ENCODE results near the gene CDR2. TPM values are rescaled to one million over a fixed set of nuclear protein-coding genes. Genes with fewer than 3 reads are reported as not detected.

Gene CDR2
- total and polyA plus RNA-seq, 9 of the 15 experiments (the other 6 are each of a cell fraction or from before 2014, with no cell fraction given): 4.6 to 30.3 (median 19.9) TPM

DNA sequence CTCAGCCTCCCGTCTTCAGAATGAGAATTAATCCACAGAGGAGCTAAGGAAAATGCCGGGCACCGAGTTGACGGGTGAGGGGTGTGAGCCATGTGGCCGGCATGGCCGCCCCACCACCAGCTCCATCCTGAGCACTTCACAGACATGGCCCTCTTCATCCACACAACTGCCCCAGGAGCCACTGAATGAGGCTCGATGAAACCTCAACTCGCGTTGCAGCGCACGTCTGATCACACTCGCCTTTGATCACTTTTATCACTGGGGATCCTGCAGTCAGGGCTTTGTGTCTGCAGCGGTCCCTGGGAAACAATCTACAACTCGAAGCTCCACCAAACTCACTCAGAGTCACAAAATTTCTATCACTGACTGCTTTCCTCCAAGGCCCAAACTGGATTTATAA is 46.7 kb upstream of the CDR2 start:
- Histone ChIP-seq H3K27ac (ENCODE audit: extremely low read depth, low read depth, low read length) (no peak overlapping the region), H3K9me1 (ENCODE audit: control insufficient read depth, insufficient read depth, low read length) (no peaks in the 10 kb centered on the region), H3K36me3 (ENCODE audit: control insufficient read depth, insufficient read depth, low read length) (peaks cover 9% of the 10 kb centered on the region), H3K79me2 (ENCODE audit: control insufficient read depth, insufficient read depth, low read length) (no peaks in the 10 kb centered on the region), H2AFZ (ENCODE audit: low read depth, low read length) (no peak overlapping the region), H3K4me1 (replicated peaks in 1 of 2; ENCODE audit: control insufficient read depth in 2 of 2, insufficient read depth in 2 of 2, low read length in 2 of 2) (no peaks in the 10 kb centered on the region; a peak in 2 of 5 replicates), H4K20me1 (replicated peaks; ENCODE audit: control insufficient read depth, insufficient read depth, low read length) (no peaks in the 10 kb centered on the region), H3K9ac (ENCODE audit: insufficient read depth in 1 of 2, low read depth in 2 of 2, low read length in 2 of 2) (peak overlapping the region in 1 of 2 experiments; percentile 64; a peak in 1 of 4 replicates), H3K4me2 (ENCODE audit: insufficient read depth, low read length) (no peak overlapping the region), H3K4me3 (no peak overlapping the region), H3K9me3 (replicated peaks; ENCODE audit: control insufficient read depth, insufficient read depth, low read depth, low read length) (peaks cover 3% of the 10 kb centered on the region), H3K27me3 (ENCODE audit: control insufficient read depth in 2 of 2, insufficient read depth in 2 of 2, low read length in 2 of 2) (no peaks in the 10 kb centered on the region)
- intact Hi-C loops (cut with micrococcal nuclease) (no loop called here), in situ Hi-C loops (cut with MboI) (no loop called here)
- ChIA-PET CTCF (ENCODE audit: low intra/inter-chr PET ratio) (interaction anchor here (0.7 kb wide), 1 partner anchor 60 kb away, joined by 3 read pairs; no protein-coding TSS in a partner anchor), POLR2A (interaction anchor here (1.1 kb wide), 1 partner anchor 72 kb away, joined by 3 read pairs; no protein-coding TSS in a partner anchor)
- no peak for FAIRE-seq
- BruUV-seq (replicated peaks): no TSS peak
- DNase-seq (ENCODE audit: extremely low read depth in 1 of 4, low spot score in 3 of 4): no peak
- WGBS (ENCODE audit: insufficient coverage, low coverage, missing lambda C conversion rate): 94% methylated on average over 14 of the region's 14 CpGs
- ATAC-seq: no peak
- TF ChIP-seq, protein P1, sequence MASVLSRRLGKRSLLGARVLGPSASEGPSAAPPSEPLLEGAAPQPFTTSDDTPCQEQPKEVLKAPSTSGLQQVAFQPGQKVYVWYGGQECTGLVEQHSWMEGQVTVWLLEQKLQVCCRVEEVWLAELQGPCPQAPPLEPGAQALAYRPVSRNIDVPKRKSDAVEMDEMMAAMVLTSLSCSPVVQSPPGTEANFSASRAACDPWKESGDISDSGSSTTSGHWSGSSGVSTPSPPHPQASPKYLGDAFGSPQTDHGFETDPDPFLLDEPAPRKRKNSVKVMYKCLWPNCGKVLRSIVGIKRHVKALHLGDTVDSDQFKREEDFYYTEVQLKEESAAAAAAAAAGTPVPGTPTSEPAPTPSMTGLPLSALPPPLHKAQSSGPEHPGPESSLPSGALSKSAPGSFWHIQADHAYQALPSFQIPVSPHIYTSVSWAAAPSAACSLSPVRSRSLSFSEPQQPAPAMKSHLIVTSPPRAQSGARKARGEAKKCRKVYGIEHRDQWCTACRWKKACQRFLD (CRISPR knock-in tag; IDR thresholded peaks at IDR 0.05): no peak
- TF ChIP-seq NONO (IDR thresholded peaks at IDR 0.05; ENCODE audit: low read depth in 2 of 2, low read length in 1 of 2): no peak
- TF ChIP-seq, protein P2, sequence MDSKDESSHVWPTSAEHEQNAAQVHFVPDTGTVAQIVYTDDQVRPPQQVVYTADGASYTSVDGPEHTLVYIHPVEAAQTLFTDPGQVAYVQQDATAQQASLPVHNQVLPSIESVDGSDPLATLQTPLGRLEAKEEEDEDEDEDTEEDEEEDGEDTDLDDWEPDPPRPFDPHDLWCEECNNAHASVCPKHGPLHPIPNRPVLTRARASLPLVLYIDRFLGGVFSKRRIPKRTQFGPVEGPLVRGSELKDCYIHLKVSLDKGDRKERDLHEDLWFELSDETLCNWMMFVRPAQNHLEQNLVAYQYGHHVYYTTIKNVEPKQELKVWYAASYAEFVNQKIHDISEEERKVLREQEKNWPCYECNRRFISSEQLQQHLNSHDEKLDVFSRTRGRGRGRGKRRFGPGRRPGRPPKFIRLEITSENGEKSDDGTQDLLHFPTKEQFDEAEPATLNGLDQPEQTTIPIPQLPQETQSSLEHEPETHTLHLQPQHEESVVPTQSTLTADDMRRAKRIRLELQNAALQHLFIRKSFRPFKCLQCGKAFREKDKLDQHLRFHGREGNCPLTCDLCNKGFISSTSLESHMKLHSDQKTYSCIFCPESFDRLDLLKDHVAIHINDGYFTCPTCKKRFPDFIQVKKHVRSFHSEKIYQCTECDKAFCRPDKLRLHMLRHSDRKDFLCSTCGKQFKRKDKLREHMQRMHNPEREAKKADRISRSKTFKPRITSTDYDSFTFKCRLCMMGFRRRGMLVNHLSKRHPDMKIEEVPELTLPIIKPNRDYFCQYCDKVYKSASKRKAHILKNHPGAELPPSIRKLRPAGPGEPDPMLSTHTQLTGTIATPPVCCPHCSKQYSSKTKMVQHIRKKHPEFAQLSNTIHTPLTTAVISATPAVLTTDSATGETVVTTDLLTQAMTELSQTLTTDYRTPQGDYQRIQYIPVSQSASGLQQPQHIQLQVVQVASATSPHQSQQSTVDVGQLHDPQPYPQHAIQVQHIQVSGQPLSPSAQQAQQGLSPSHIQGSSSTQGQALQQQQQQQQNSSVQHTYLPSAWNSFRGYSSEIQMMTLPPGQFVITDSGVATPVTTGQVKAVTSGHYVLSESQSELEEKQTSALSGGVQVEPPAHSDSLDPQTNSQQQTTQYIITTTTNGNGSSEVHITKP (IDR thresholded peaks at IDR 0.05; ENCODE audit: partially characterized antibody): no peak
- TF ChIP-seq, protein P3, sequence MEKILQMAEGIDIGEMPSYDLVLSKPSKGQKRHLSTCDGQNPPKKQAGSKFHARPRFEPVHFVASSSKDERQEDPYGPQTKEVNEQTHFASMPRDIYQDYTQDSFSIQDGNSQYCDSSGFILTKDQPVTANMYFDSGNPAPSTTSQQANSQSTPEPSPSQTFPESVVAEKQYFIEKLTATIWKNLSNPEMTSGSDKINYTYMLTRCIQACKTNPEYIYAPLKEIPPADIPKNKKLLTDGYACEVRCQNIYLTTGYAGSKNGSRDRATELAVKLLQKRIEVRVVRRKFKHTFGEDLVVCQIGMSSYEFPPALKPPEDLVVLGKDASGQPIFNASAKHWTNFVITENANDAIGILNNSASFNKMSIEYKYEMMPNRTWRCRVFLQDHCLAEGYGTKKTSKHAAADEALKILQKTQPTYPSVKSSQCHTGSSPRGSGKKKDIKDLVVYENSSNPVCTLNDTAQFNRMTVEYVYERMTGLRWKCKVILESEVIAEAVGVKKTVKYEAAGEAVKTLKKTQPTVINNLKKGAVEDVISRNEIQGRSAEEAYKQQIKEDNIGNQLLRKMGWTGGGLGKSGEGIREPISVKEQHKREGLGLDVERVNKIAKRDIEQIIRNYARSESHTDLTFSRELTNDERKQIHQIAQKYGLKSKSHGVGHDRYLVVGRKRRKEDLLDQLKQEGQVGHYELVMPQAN (IDR thresholded peaks at IDR 0.05; ENCODE audit: borderline replicate concordance): no peak
- no peak for TF ChIP-seq ZNF695 (CRISPR knock-in tag; IDR thresholded peaks at IDR 0.05)
- TF ChIP-seq SP2 (IDR thresholded peaks at IDR 0.05; ENCODE audit: extremely low read depth, low read depth, low read length, poor library complexity, severe bottlenecking): no peak
- no peak for TF ChIP-seq FOXA1 (IDR thresholded peaks at IDR 0.05; ENCODE audit: borderline replicate concordance)
- TF ChIP-seq ZNF778 (CRISPR knock-in tag; IDR thresholded peaks at IDR 0.05): no peak
- TF ChIP-seq, protein P4, sequence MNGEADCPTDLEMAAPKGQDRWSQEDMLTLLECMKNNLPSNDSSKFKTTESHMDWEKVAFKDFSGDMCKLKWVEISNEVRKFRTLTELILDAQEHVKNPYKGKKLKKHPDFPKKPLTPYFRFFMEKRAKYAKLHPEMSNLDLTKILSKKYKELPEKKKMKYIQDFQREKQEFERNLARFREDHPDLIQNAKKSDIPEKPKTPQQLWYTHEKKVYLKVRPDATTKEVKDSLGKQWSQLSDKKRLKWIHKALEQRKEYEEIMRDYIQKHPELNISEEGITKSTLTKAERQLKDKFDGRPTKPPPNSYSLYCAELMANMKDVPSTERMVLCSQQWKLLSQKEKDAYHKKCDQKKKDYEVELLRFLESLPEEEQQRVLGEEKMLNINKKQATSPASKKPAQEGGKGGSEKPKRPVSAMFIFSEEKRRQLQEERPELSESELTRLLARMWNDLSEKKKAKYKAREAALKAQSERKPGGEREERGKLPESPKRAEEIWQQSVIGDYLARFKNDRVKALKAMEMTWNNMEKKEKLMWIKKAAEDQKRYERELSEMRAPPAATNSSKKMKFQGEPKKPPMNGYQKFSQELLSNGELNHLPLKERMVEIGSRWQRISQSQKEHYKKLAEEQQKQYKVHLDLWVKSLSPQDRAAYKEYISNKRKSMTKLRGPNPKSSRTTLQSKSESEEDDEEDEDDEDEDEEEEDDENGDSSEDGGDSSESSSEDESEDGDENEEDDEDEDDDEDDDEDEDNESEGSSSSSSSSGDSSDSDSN (IDR thresholded peaks at IDR 0.05; ENCODE audit: borderline replicate concordance in 1 of 2, low read depth in 2 of 2, low read length in 2 of 2): no peak
- TF ChIP-seq MYC (IDR thresholded peaks at IDR 0.05; ENCODE audit: low read depth, low read length): no peak
- no peak for TF ChIP-seq MYC (CRISPR knock-in tag; IDR thresholded peaks at IDR 0.05; ENCODE audit: borderline replicate concordance, low read depth)
